NOMO-1 treated with dmso at 0.1 percent for 144 hours (cell line): Measurements from ENCODE around the gene GUCY2D.
"Not testable (repeated sequence)": the region's sequence is repeated elsewhere in the genome, so short reads cannot be mapped to it uniquely, and the experiment has no call there.

Source experiments
- DNase-seq: peaks from one replicate; lab custom pipeline; 2025; ENCODE audit not compliant: unreplicated experiment; lab: John Stamatoyannopoulos, UW

The GUCY2D gene

GRCh38 chr17:8016632-8017424 is 14.4 kb downstream of the GUCY2D start:
- peak; percentile 50 for DNase-seq

GRCh38 chr17:8018436-8018835 is 16.0 kb downstream of the GUCY2D start:
- peak; percentile 17 for DNase-seq

GRCh38 chr17:8019166-8019565 is 16.8 kb downstream of the GUCY2D start:
- no peak for DNase-seq

GRCh38 chr17:8019665-8020650 is 17.5 kb downstream of the GUCY2D start:
- DNase-seq: no peak

- DNase-seq: no peak
These were observed 18.6 kb downstream of the GUCY2D start for GRCh38 chr17:8020776-8021564.

- DNase-seq: no peak
These were observed 19.3 kb downstream of the GUCY2D start for GRCh38 chr17:8021565-8022359.

- no peak for DNase-seq
These were observed 20.1 kb downstream of the GUCY2D start for GRCh38 chr17:8022360-8023003.

- not testable (repeated sequence) for DNase-seq
These were observed 21.7 kb downstream of the GUCY2D start for GRCh38 chr17:8024161-8024560.

GRCh38 chr17:8025176-8025911 is 22.9 kb downstream of the GUCY2D start:
- no peak for DNase-seq

GRCh38 chr17:8029121-8029520 is 26.7 kb downstream of the GUCY2D start:
- DNase-seq: no peak

GRCh38 chr17:8031261-8031661 is 28.8 kb downstream of the GUCY2D start:
- DNase-seq: no peak

GRCh38 chr17:8031950-8032349 is 29.5 kb downstream of the GUCY2D start:
- no peak for DNase-seq

GRCh38 chr17:8032442-8032841 is 30.0 kb downstream of the GUCY2D start:
- no peak for DNase-seq

- no peak for DNase-seq
These were observed 36.7 kb downstream of the GUCY2D start, which contains the start of gene ALOX15B for GRCh38 chr17:8038954-8039610. Gene ALOX15B, plus strand, starts transcription at chr17:8039059. Its CDS starts 97 bp downstream, at chr17:8039156.

- no peak for DNase-seq
These were observed 37.3 kb downstream of the GUCY2D start for GRCh38 chr17:8039611-8040168.

- peak; percentile 79 for DNase-seq
These were observed 39.0 kb downstream of the GUCY2D start for GRCh38 chr17:8041249-8041928.

- no peak for DNase-seq
These were observed 39.6 kb downstream of the GUCY2D start for GRCh38 chr17:8041979-8042378.
